ENCODE results near the gene DOCK8. TPM values are rescaled to one million over a fixed set of nuclear protein-coding genes. Genes with fewer than 3 reads are reported as not detected.

DOCK8 gene
- total RNA-seq, 1 experiment from 2014 or later = 1.4 TPM

GRCh38 chr9:458590-458989 lies 243.9 kb downstream of the DOCK8 start:
- H3K4me1 ChIP-seq (ENCODE audit: insufficient read depth, low read length) = peaks cover 3% of the 10 kb centered on the region; the same call in 1 of the 2 replicates
- no peaks in the 10 kb centered on the region for H3K23me2 ChIP-seq (ENCODE audit: insufficient read length, low read depth, low read length, poor library complexity, severe bottlenecking)
- no CpG with 5 or more reads among the region's 6 CpGs for WGBS (ENCODE audit: extremely low coverage, insufficient read length, low lambda C conversion rate)

More at GRCh38 chr9:458590-458989, 243.9 kb downstream of the DOCK8 start:
- H3K27me3 ChIP-seq (ENCODE audit: insufficient read depth, low read length) = no peaks in the 10 kb centered on the region
- H3K27ac Mint-ChIP-seq = peak overlapping the region in 1 of 3 experiments; percentile 96; a peak in 1 of 7 replicates
- TF ChIP-seq CTCF (conservative IDR thresholded peaks at IDR 0.05) = no peak
- DNase-seq = no peak
- no peak overlapping the region for H3K18ac ChIP-seq (ENCODE audit: insufficient read length, low read depth, low read length)
- no peak overlapping the region for H2BK20ac ChIP-seq (ENCODE audit: low read depth, low read length, poor library complexity, severe bottlenecking)
- no peak overlapping the region for H4K91ac ChIP-seq (ENCODE audit: insufficient read length, low read depth, low read length)
- H3K14ac ChIP-seq (ENCODE audit: insufficient read depth, low read length) = no peak overlapping the region
- no peaks in the 10 kb centered on the region for H3K36me3 Mint-ChIP-seq (ENCODE audit: insufficient read depth in 1 of 3, low read depth in 3 of 3)
- H3K79me1 ChIP-seq (ENCODE audit: insufficient read depth, low read depth, low read length, poor library complexity, severe bottlenecking) = no peaks in the 10 kb centered on the region
- H2BK5ac ChIP-seq (ENCODE audit: insufficient read length, low read length) = no peak overlapping the region
- H3K4me3 Mint-ChIP-seq = no peak overlapping the region
- H3K9me3 ChIP-seq (ENCODE audit: control insufficient read depth, low read depth, low read length) = no peaks in the 10 kb centered on the region
- H3K9me3 Mint-ChIP-seq = no peaks in the 10 kb centered on the region
- H2AFZ ChIP-seq (ENCODE audit: low read length) = no peak overlapping the region
- H3K4ac ChIP-seq (ENCODE audit: low read depth, low read length) = no peak overlapping the region
- no peak overlapping the region for H3K27ac ChIP-seq (ENCODE audit: insufficient read length, low read depth, low read length)
- H2BK12ac ChIP-seq (ENCODE audit: insufficient read length, low read depth, low read length) = no peak overlapping the region
- H3K27me3 Mint-ChIP-seq (ENCODE audit: low read depth) = no peaks in the 10 kb centered on the region
- H3K9ac ChIP-seq (ENCODE audit: extremely low read depth, insufficient read length, low read length) = no peak overlapping the region
- no peaks in the 10 kb centered on the region for H4K20me1 ChIP-seq (ENCODE audit: control insufficient read depth, insufficient read depth, insufficient read length)
- H4K5ac ChIP-seq (ENCODE audit: insufficient read length, low read depth, low read length) = no peak overlapping the region
- no peak overlapping the region for H3T11ph ChIP-seq (ENCODE audit: low read length)
- no peak overlapping the region for H3K56ac ChIP-seq (ENCODE audit: insufficient read length, low read depth, low read length)
- no peaks in the 10 kb centered on the region for H3K79me2 ChIP-seq (ENCODE audit: insufficient read depth, low read length)
- H3K4me2 ChIP-seq (ENCODE audit: insufficient read depth, insufficient read length, low read length) = no peak overlapping the region
- no peak overlapping the region for H2BK120ac ChIP-seq (ENCODE audit: low read depth, low read length, poor library complexity, severe bottlenecking)
- H3K4me1 Mint-ChIP-seq = peaks cover 4 to 9% of the 10 kb centered on the region in 2 experiments; a peak in 3 of 4 replicates
- H2AK5ac ChIP-seq (ENCODE audit: insufficient read length, low read length) = no peak overlapping the region
- H4K8ac ChIP-seq (replicated peaks; ENCODE audit: insufficient read length, low read depth, low read length) = no peak overlapping the region
- no peak overlapping the region for H2BK15ac ChIP-seq (ENCODE audit: low read depth, low read length)
- H3K23ac ChIP-seq (ENCODE audit: insufficient read length, low read depth, low read length) = no peak overlapping the region
